ENCODE results near the gene CLEC11A. TPM values are rescaled to one million over a fixed set of nuclear protein-coding genes. Genes with fewer than 3 reads are reported as not detected.

Gene CLEC11A
- polyA plus RNA-seq, 2 of the 4 experiments (the other 2 are of a cell fraction), result 1.5 to 6.2 TPM

DNA sequence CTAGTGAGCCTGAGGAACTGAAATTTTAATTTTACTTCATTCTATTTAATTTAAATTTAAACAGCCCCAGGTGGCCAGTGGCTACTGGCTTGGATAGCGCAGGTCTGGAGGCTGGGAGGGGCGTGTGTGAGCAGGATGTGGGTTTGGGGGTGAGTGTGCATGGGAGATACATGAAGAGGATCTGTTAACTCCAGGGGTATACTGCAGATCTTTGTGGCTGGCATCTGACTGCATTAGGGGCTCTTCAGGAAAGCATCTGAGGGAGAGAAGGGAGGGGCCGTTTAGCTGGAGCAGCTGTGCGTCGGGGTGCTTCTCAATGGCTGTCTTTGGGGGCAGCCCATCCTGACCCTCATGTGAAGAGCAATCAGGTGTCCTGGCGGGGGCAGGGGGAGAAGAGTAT, 10.3 kb upstream of the CLEC11A start:
- Histone ChIP-seq H3K4me3 (no peak overlapping the region), H3K4me1 (no peaks in the 10 kb centered on the region), H3K9me3 (no peaks in the 10 kb centered on the region), H3K4me2 (no peak overlapping the region), H3K27ac (no peak overlapping the region)
- no peak for ATAC-seq
- FAIRE-seq, result no peak
- POLR2A ChIA-PET, result interaction anchor here (1.8 kb wide), 1 partner anchor 12 kb away, joined by 8 read pairs; no protein-coding TSS in a partner anchor
- WGBS (ENCODE audit: missing lambda C conversion rate), result 58% methylated on average over 6 of the region's 6 CpGs
- CTCF ChIA-PET, result interaction anchor here (0.6 to 8.6 kb wide), 10 partner anchors 10 to 557 kb away, joined by 3 to 119 read pairs (median 7); partner anchors contain the start of genes CLEC11A and SHANK1
- no peak for DNase-seq (ENCODE audit: low read depth in 1 of 2, low spot score in 1 of 2)
- TF ChIP-seq TFCP2L1 (CRISPR knock-in tag; IDR thresholded peaks at IDR 0.05) (no peak), RARB (CRISPR knock-in tag; IDR thresholded peaks at IDR 0.05) (no peak), ZFP36 (IDR thresholded peaks at IDR 0.05; ENCODE audit: borderline replicate concordance, partially characterized antibody) (no peak), HOXB13 (CRISPR knock-in tag; IDR thresholded peaks at IDR 0.05; ENCODE audit: low read depth) (no peak), KDM1A (IDR thresholded peaks at IDR 0.05; ENCODE audit: low read depth) (no peak), NR3C1 (IDR thresholded peaks at IDR 0.05) (no peak)
- TF ChIP-seq, protein P1, sequence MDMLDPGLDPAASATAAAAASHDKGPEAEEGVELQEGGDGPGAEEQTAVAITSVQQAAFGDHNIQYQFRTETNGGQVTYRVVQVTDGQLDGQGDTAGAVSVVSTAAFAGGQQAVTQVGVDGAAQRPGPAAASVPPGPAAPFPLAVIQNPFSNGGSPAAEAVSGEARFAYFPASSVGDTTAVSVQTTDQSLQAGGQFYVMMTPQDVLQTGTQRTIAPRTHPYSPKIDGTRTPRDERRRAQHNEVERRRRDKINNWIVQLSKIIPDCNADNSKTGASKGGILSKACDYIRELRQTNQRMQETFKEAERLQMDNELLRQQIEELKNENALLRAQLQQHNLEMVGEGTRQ (IDR thresholded peaks at IDR 0.05), result no peak
- TF ChIP-seq, protein P2, sequence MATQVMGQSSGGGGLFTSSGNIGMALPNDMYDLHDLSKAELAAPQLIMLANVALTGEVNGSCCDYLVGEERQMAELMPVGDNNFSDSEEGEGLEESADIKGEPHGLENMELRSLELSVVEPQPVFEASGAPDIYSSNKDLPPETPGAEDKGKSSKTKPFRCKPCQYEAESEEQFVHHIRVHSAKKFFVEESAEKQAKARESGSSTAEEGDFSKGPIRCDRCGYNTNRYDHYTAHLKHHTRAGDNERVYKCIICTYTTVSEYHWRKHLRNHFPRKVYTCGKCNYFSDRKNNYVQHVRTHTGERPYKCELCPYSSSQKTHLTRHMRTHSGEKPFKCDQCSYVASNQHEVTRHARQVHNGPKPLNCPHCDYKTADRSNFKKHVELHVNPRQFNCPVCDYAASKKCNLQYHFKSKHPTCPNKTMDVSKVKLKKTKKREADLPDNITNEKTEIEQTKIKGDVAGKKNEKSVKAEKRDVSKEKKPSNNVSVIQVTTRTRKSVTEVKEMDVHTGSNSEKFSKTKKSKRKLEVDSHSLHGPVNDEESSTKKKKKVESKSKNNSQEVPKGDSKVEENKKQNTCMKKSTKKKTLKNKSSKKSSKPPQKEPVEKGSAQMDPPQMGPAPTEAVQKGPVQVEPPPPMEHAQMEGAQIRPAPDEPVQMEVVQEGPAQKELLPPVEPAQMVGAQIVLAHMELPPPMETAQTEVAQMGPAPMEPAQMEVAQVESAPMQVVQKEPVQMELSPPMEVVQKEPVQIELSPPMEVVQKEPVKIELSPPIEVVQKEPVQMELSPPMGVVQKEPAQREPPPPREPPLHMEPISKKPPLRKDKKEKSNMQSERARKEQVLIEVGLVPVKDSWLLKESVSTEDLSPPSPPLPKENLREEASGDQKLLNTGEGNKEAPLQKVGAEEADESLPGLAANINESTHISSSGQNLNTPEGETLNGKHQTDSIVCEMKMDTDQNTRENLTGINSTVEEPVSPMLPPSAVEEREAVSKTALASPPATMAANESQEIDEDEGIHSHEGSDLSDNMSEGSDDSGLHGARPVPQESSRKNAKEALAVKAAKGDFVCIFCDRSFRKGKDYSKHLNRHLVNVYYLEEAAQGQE (IDR thresholded peaks at IDR 0.05), result no peak

DNA sequence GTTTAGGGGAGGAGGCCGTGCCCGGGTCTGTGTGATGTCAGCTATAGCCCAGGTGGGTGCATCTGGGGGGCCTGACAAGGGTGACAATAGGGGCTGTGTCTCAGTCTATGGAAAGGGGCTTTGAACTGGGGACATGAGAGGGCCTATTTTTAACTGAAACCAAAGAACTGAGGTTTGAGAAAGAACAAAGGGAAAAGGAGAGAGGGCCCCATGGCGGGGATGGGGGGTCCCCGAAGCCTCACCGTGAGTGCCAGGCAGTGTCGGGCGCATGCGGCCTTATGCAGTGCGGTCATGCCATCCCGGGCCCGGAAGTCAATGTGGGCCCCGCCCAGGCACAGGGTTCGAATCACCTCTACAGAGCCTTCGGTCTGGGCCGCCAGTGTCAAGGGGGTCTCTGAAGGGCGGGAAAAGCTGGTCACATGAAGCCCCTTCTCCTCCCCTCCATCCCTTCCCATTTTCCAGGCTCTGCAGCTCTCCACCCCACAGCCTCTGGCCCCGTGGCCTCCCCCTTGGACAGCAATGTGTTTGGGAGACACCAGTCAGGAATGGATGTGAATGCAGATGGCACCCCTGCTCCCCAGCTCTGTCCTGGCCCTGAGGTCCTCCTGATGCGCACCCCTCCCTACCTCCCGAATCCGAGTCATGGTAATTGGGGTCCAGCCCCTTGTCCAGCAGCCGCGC, 9.5 kb upstream of the CLEC11A start:
- ChIA-PET CTCF (interaction anchor here (0.7 to 8.6 kb wide), 14 partner anchors 8 to 556 kb away, joined by 3 to 119 read pairs (median 4); partner anchors contain the start of genes CLEC11A and SHANK1), POLR2A (interaction anchor here (0.6 to 1.8 kb wide), 2 partner anchors 11 to 56 kb away, joined by 4 to 8 read pairs; no protein-coding TSS in a partner anchor)
- no peak for FAIRE-seq
- Histone ChIP-seq H3K27ac (no peak overlapping the region), H3K4me2 (no peak overlapping the region), H3K9me3 (no peaks in the 10 kb centered on the region), H3K4me1 (peaks cover 6% of the 10 kb centered on the region; the same call in 2 of the 3 replicates), H3K4me3 (no peak overlapping the region)
- no peak for DNase-seq (ENCODE audit: low read depth in 1 of 2, low spot score in 1 of 2)
- ATAC-seq, result no peak
- 46% methylated on average over 22 of the region's 22 CpGs for WGBS (ENCODE audit: missing lambda C conversion rate)
- TF ChIP-seq HOXB13 (CRISPR knock-in tag; IDR thresholded peaks at IDR 0.05; ENCODE audit: low read depth) (no peak), MAZ (IDR thresholded peaks at IDR 0.05; ENCODE audit: borderline replicate concordance, low read depth, low read length) (no peak), TFCP2L1 (CRISPR knock-in tag; IDR thresholded peaks at IDR 0.05) (no peak), NR3C1 (IDR thresholded peaks at IDR 0.05) (no peak), RFX5 (IDR thresholded peaks at IDR 0.05) (no peak), ZNF302 (CRISPR knock-in tag; IDR thresholded peaks at IDR 0.05) (no peak), JUNB (IDR thresholded peaks at IDR 0.05) (no peak), SREBF2 (IDR thresholded peaks at IDR 0.05) (no peak), CBX8 (IDR thresholded peaks at IDR 0.05) (no peak)
- TF ChIP-seq, protein P3, sequence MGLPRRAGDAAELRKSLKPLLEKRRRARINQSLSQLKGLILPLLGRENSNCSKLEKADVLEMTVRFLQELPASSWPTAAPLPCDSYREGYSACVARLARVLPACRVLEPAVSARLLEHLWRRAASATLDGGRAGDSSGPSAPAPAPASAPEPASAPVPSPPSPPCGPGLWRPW (IDR thresholded peaks at IDR 0.05), result no peak
- TF ChIP-seq, protein P2 (IDR thresholded peaks at IDR 0.05), result no peak
